ENCODE results near the gene PSMB7.

DNA sequence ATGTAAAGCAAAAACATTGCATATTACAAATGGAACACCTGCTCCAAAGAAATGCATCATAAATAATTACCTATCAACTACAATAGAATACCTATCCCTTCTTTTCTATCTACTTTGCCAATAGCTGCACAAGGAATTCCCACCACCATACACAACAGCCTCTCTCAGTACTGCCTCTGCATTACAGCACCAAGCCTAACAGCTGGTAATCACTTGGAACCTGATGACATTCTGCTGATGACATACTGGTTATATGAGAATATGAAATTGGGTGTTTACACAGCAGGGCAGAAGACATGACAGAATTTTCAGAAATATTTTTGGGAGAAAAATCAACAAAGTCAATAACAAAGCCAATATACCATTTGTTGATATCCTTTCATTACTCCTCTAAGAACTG, 43.2 kb downstream of the PSMB7 start:
- TF ChIP-seq ZNF10 (tag by site-specific recombination; IDR thresholded peaks at IDR 0.05) (no peak), CTCF (tag by site-specific recombination; IDR thresholded peaks at IDR 0.05) (no peak)

All from HEK293 (cell line).